ENCODE results near the gene ACACB.

Gene ACACB

GRCh38 chr12:109115758-109116610, at the start of gene ACACB:
Gene ACACB (plus strand): TSS chr12:109116587. CDS start chr12:109139406, 22,819 bp downstream.
- DNase-seq (ENCODE audit: low spot score) = peak; percentile 85

GRCh38 chr12:109069307-109070271, 46.8 kb upstream of the ACACB start:
- no peak for DNase-seq (ENCODE audit: low spot score)

GRCh38 chr12:109074866-109075265, 41.5 kb upstream of the ACACB start:
- no peak for DNase-seq (ENCODE audit: low spot score)

GRCh38 chr12:109082751-109083150, 33.6 kb upstream of the ACACB start:
- DNase-seq (ENCODE audit: low spot score) = no peak

- no peak for DNase-seq (ENCODE audit: low spot score)
Measured at GRCh38 chr12:109084425-109084824, 32.0 kb upstream of the ACACB start.

- DNase-seq (ENCODE audit: low spot score) = no peak
Measured at GRCh38 chr12:109085590-109085989, 30.8 kb upstream of the ACACB start.

- DNase-seq (ENCODE audit: low spot score) = no peak
Measured at GRCh38 chr12:109087250-109087649, 29.1 kb upstream of the ACACB start.

GRCh38 chr12:109088818-109089217, 27.6 kb upstream of the ACACB start:
- DNase-seq (ENCODE audit: low spot score) = no peak

- no peak for DNase-seq (ENCODE audit: low spot score)
Measured at GRCh38 chr12:109089683-109090082, 26.7 kb upstream of the ACACB start.

- DNase-seq (ENCODE audit: low spot score) = no peak
Measured at GRCh38 chr12:109092497-109093021, 23.8 kb upstream of the ACACB start.

GRCh38 chr12:109093022-109093918, 23.1 kb upstream of the ACACB start, which contains the start of gene ALKBH2:
Gene ALKBH2 (minus strand): TSS chr12:109093472. CDS start chr12:109092786, 686 bp downstream.
- peak; percentile 90 for DNase-seq (ENCODE audit: low spot score)

GRCh38 chr12:109097140-109097434, 19.3 kb upstream of the ACACB start:
- no peak for DNase-seq (ENCODE audit: low spot score)

- peak; percentile 94 for DNase-seq (ENCODE audit: low spot score)
Measured at GRCh38 chr12:109097435-109098182, 18.8 kb upstream of the ACACB start, which contains the start of gene UNG. Gene UNG (plus strand): TSS chr12:109097597. CDS start chr12:109097680, 83 bp downstream.

GRCh38 chr12:109098183-109098604, 18.2 kb upstream of the ACACB start:
- DNase-seq (ENCODE audit: low spot score) = no peak

- no peak for DNase-seq (ENCODE audit: low spot score)
Measured at GRCh38 chr12:109098651-109099050, 17.7 kb upstream of the ACACB start.

- no peak for DNase-seq (ENCODE audit: low spot score)
Measured at GRCh38 chr12:109099431-109100020, 16.9 kb upstream of the ACACB start.

GRCh38 chr12:109100741-109101140, 15.6 kb upstream of the ACACB start:
- no peak for DNase-seq (ENCODE audit: low spot score)

- DNase-seq (ENCODE audit: low spot score) = no peak
Measured at GRCh38 chr12:109102491-109102890, 13.9 kb upstream of the ACACB start.

- DNase-seq (ENCODE audit: low spot score) = no peak
Measured at GRCh38 chr12:109105176-109105575, 11.2 kb upstream of the ACACB start.

GRCh38 chr12:109109746-109110350, 6.5 kb upstream of the ACACB start:
- peak; percentile 56 for DNase-seq (ENCODE audit: low spot score)

Data from globus pallidus (tissue), 1 donor.